HG02840 (cell line): ENCODE results near the gene LAMA3.
"Not testable (repeated sequence)": the region's sequence is repeated elsewhere in the genome, so short reads cannot be mapped to it uniquely, and the experiment has no call there.

Experiments used
- ATAC-seq: cut with Tn5 transposase; IDR thresholded peaks from one replicate; pipeline ENCODE4 v1.9.1; 2021; ENCODE audit warnings: mild to moderate bottlenecking, moderate library complexity, moderate number of reproducible peaks; ENCODE audit not compliant: unreplicated experiment, low FRiP score

Gene LAMA3

GRCh38 chr18:23702606-23703005, 13.4 kb downstream of the LAMA3 start:
- ATAC-seq: no peak

GRCh38 chr18:23703057-23703986, 14.1 kb downstream of the LAMA3 start:
- ATAC-seq: no peak

GRCh38 chr18:23703987-23704384, 14.7 kb downstream of the LAMA3 start:
- ATAC-seq: no peak

- no peak for ATAC-seq
Measured at GRCh38 chr18:23704806-23705205, 15.6 kb downstream of the LAMA3 start.

GRCh38 chr18:23706971-23707640, 17.9 kb downstream of the LAMA3 start:
- no peak for ATAC-seq

- ATAC-seq: no peak
Measured at GRCh38 chr18:23710068-23710527, 20.8 kb downstream of the LAMA3 start.

GRCh38 chr18:23710946-23711345, 21.7 kb downstream of the LAMA3 start:
- ATAC-seq: no peak

GRCh38 chr18:23711426-23711825, 22.2 kb downstream of the LAMA3 start:
- ATAC-seq: no peak

- ATAC-seq: no peak
Measured at GRCh38 chr18:23712445-23712844, 23.2 kb downstream of the LAMA3 start.

GRCh38 chr18:23714576-23714975, 25.3 kb downstream of the LAMA3 start:
- ATAC-seq: no peak

- not testable (repeated sequence) for ATAC-seq
Measured at GRCh38 chr18:23716079-23716478, 26.8 kb downstream of the LAMA3 start.

GRCh38 chr18:23716516-23716915, 27.3 kb downstream of the LAMA3 start:
- ATAC-seq: no peak

GRCh38 chr18:23716966-23717365, 27.7 kb downstream of the LAMA3 start:
- no peak for ATAC-seq

GRCh38 chr18:23718243-23718720, 29.0 kb downstream of the LAMA3 start:
- no peak for ATAC-seq

- no peak for ATAC-seq
Measured at GRCh38 chr18:23718731-23719130, 29.5 kb downstream of the LAMA3 start.

- no peak for ATAC-seq
Measured at GRCh38 chr18:23719634-23720201, 30.5 kb downstream of the LAMA3 start.

GRCh38 chr18:23721696-23722480, 32.6 kb downstream of the LAMA3 start:
- no peak for ATAC-seq

GRCh38 chr18:23722646-23723045, 33.4 kb downstream of the LAMA3 start:
- no peak for ATAC-seq

- ATAC-seq: no peak
Measured at GRCh38 chr18:23723121-23723520, 33.9 kb downstream of the LAMA3 start.

GRCh38 chr18:23724681-23725080, 35.4 kb downstream of the LAMA3 start:
- no peak for ATAC-seq
